Vagina (tissue), 2 donors: ENCODE results near the gene C6orf62.

Experiments used
- POLR2A ChIP-seq, 2 donors: fragments of 450-650 bp; IDR thresholded peaks; one replicate each; pipeline ENCODE4 v1.6.1; 2017; ENCODE audit warnings: antibody characterized with exemption in 2 of 2, mild to moderate bottlenecking in 2 of 2, moderate library complexity in 2 of 2
- POLR2AphosphoS5 ChIP-seq, 2 donors: sonication (generic); formaldehyde crosslinking; IDR thresholded peaks; one replicate each; pipeline ENCODE4 v1.9.0; 2017; ENCODE audit warnings: antibody characterized with exemption in 2 of 2, mild to moderate bottlenecking in 2 of 2, low read depth in 1 of 2; ENCODE audit not compliant: insufficient read depth in 1 of 2
- TF ChIP-seq, protein P1 (sequence below), 3 experiments: fragments of 450-650 bp in 2 of 3; fragments of 200-600 bp in 1 of 3; sonication (generic) in 1 of 3; IDR thresholded peaks; one replicate each; pipeline ENCODE4 v1.5.1; 2017 to 2019; ENCODE audit warnings: antibody characterized with exemption in 3 of 3, mild to moderate bottlenecking in 2 of 3, moderate library complexity in 2 of 3

- TF ChIP-seq, protein P1, sequence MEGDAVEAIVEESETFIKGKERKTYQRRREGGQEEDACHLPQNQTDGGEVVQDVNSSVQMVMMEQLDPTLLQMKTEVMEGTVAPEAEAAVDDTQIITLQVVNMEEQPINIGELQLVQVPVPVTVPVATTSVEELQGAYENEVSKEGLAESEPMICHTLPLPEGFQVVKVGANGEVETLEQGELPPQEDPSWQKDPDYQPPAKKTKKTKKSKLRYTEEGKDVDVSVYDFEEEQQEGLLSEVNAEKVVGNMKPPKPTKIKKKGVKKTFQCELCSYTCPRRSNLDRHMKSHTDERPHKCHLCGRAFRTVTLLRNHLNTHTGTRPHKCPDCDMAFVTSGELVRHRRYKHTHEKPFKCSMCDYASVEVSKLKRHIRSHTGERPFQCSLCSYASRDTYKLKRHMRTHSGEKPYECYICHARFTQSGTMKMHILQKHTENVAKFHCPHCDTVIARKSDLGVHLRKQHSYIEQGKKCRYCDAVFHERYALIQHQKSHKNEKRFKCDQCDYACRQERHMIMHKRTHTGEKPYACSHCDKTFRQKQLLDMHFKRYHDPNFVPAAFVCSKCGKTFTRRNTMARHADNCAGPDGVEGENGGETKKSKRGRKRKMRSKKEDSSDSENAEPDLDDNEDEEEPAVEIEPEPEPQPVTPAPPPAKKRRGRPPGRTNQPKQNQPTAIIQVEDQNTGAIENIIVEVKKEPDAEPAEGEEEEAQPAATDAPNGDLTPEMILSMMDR (IDR thresholded peaks at IDR 0.05) = no peak
- TF ChIP-seq POLR2A (IDR thresholded peaks at IDR 0.05) (no peak), POLR2AphosphoS5 (IDR thresholded peaks at IDR 0.05; ENCODE audit: insufficient read depth in 1 of 2, low read depth in 1 of 2) (no peak)
Observed at GRCh38 chr6:24690593-24690992, 28.4 kb downstream of the C6orf62 start.
